Stimulated activated CD4-positive, alpha-beta T cell treated with anti-CD3 and anti-CD28 coated beads, Interleukin-4, amount 100 ng/mL, for 4 hours (primary cell): Measurements from ENCODE around the gene DNM3.
"Not testable (repeated sequence)": the region's sequence is repeated elsewhere in the genome, so short reads cannot be mapped to it uniquely, and the experiment has no call there.

ENCODE experiments used
- DNase-seq, 2 experiments: peaks; one replicate each; pipeline ENCODE4 v3.0.0-alpha.2; 2020

DNM3 gene

GRCh38 chr1:172054172-172054571, 212.9 kb downstream of the DNM3 start:
- no peak for DNase-seq

GRCh38 chr1:172055816-172056419, 214.6 kb downstream of the DNM3 start:
- not testable (repeated sequence) for DNase-seq

DNA sequence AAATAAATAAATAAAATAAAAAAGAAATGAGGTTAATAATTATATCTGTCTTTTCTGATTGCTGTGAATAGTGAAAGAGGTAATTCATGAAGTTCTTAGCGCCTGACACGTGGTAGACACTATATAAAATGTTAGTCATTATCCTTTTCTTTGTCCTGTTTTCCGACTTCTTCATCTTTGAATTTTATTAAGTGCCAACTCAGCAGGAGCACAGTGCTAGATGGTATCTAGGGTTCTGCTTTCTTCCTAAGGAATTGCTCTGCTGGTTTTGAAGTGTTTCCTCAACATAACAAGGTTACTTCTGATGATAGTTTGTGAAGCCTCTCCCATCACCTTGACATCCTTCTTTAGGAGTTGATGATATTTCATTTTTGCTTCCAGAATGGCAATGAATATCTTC, 227.0 kb downstream of the DNM3 start:
- DNase-seq, result no peak

GRCh38 chr1:172069051-172069450, 227.8 kb downstream of the DNM3 start:
- no peak for DNase-seq

GRCh38 chr1:172069534-172069933, 228.2 kb downstream of the DNM3 start:
- no peak for DNase-seq

DNA sequence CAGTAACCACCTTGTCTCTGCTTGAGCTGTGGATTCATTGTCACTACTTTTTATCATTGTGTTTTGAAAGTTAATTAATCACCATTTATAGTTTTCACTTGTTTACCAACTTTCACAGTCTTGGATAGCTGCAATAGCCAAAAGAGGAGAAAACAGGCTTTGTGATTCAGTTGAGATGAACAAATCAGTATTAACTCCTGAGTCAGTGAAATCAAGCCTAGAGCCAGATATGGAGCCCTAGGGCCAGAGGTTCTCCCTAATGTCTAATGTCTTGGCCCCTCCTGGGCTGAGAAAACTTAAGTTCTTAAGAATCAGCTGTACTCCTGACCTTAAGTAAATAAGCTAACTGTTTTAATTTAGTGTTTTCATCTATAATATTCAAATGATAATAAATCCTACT, 228.8 kb downstream of the DNM3 start:
- no peak for DNase-seq

DNA sequence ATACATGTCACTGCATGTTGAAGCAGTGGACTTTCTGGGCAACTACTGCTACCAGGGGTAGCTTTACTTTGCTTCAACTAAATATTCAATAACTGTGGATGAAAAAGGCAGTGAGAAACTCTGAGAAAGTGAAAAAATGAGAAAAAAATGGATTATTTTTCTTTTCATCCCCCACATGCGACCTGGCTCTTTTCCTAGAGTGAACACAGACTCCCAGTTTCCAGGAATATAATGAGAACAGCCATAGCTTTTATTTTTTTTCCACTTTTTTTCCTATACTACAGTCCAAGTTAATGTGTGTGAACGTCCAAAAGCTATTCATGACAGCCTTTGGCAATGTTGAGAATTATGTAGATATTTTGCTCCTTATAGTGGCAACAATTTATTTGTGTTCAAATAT, 230.4 kb downstream of the DNM3 start:
- no peak for DNase-seq

DNA sequence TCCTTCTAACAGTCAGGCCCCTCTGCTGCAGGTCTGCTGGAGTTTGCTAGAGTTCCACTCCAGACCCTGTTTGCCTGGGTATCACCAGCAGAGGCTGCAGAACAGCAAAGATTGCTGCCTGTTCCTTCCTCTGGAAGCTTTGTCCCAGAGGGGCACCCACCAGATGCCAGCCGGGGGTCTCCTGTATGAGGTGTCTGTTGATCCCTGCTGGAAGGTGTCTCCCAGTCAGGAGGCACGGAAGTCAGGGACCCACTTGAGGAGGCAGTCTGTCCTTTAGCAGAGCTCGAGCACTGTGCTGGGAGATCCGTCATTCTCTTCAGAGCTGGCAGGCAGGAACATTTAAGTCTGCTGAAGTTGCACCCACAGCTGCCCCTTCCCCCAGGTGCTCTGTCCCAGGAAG, 238.6 kb downstream of the DNM3 start:
- not testable (repeated sequence) for DNase-seq

GRCh38 chr1:172083191-172083590, 241.9 kb downstream of the DNM3 start:
- no peak for DNase-seq

GRCh38 chr1:172084876-172085275, 243.6 kb downstream of the DNM3 start:
- DNase-seq, result no peak

GRCh38 chr1:172085317-172085716, 244.0 kb downstream of the DNM3 start:
- DNase-seq, result no peak

- DNase-seq, result no peak
Measured at GRCh38 chr1:172086137-172086536, 244.8 kb downstream of the DNM3 start.

DNA sequence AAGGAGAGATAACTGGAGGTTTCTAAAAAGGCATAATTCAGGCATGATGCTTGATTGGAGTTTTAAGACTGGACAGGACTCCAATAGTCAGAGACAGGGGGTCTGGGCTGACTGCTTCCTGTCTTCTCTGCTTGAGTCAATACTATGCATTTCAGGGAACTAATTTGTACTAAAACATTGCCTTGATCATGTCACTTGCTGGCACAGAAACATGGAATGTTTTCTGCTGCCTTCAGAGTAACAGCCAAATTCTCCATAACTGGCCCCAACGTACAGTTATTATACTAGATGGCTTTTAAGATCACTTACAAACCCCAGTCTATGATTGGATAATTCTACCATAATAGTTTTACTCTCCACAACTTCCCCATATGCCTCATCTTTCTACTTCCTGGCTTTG, 247.0 kb downstream of the DNM3 start:
- no peak for DNase-seq

DNA sequence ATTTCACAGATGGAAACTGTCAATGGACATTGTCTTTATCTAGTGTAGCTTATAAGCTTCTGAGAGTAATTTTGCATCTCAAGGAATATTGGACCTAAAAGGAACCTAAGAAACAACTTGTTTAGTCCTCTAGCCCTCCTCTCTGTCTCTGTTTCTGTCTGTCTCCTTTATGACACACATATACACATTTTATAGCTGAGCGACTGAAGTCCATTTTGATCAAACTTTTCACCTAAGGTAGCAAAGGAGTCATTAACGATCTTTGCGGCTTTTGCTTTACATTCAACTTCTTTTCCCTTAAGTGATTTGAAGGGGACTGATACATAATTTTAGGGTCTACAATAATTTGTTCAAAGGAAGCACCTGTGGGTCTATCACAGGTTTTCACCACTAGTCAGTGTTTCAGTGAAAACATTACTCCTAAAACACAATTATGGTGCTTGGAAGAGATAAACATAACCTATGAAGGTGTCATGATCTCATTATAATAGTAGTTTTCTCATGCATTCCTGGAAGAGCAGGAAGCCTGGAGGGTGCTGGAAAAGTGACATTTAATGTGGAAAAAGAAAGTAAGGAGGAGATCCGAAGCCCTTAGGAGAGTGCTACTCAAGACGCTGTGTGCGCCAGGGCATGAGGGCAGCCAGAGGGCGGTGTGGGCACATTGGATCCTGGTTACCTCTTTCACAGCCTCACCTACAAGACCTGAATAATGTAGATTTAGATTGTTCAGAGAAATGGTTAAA, 248.6 kb downstream of the DNM3 start:
- DNase-seq, result peak; percentile 46 to 55

- no peak for DNase-seq
Measured at GRCh38 chr1:172090511-172090817, 249.2 kb downstream of the DNM3 start.

- no peak for DNase-seq
Measured at GRCh38 chr1:172095846-172096245, 254.5 kb downstream of the DNM3 start.

DNA sequence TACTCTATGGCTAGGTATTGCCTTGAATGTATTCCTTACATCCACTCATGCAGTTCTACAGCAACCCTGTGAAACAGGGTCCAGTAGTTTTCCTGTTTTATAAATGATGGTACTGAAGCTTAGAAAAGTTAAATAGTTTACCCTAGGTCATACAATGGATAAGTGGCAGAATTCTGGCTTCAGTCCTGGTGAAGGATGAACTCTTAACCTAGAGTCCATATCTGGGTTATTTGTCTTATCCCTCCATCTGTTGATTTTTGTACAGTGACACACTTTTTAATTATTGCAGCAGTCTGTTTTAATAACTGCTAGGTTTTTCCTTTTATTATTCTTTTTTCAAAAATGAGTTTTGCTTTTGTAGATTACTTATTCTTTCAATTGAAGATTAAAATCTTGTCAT, 263.9 kb downstream of the DNM3 start:
- no peak for DNase-seq

DNA sequence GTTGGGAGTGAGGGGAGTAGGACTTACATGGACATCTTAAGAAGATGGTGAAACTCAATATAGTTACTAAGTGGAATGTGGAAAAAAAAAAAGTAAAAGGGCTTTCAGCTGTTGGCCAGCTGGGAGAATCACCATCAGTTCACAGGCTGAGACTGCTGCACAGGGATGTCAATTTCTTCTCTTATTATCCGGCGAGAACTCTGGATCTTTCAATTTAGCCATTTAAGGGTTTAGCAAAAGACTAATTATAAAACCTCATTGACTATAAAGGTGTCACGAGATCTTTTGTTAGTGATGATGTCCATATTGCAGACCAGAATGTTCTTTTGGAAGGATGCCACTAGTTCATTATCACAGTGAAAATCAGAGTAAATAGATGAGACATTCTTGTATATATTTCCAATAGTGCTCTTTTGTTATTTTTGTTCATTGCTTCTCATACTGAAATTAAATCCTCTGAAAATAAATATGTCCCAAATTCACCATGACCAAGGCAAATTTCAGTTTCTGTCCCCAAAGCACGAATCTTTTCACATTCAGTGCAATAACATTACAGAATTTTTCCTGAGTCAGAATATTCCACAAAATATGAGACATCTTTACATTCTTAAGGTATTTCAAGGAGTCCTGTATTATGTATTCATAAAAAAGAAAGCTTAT, 266.1 kb downstream of the DNM3 start:
- no peak for DNase-seq

- no peak for DNase-seq
Measured at GRCh38 chr1:172108161-172108893, 267.0 kb downstream of the DNM3 start.

GRCh38 chr1:172109359-172109758, 268.1 kb downstream of the DNM3 start:
- no peak for DNase-seq

DNA sequence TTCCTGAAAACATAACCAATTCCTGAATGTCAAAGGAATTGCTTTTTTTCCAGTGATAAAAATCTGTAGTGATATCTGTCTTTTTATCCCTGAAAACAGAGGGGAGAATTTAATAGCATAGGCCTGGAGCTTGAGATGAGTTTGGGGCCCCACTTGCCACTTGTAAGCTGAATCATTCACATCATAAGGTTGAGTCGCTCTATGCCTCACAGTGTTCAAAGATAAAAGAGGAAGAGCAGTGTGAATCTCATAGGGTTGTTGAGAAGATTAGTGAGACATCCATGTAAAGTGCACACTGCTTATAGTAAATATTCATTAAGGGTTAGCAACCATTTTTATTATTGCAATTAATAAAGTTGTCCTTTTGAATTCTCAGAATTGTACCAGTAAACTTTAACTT, 271.3 kb downstream of the DNM3 start:
- no peak for DNase-seq

DNA sequence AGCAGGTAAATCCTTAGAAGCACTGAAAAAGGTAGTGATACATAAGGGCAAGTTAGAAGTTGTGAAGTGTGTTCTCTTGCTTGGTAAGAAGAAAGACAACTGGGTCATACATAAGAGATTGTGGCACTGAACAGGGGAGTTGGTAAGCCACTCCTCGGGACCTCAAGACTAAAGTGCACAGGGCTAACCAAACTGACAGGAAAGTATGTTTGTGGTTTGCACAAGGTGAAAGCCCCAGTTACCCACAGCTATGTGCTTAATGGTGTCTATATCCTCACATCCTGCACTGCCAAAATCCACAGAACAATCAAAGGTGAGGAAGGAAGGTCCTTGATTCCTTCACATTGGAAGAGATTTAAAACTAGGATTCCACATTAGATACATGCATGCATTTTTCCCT, 276.5 kb downstream of the DNM3 start:
- DNase-seq, result no peak

DNA sequence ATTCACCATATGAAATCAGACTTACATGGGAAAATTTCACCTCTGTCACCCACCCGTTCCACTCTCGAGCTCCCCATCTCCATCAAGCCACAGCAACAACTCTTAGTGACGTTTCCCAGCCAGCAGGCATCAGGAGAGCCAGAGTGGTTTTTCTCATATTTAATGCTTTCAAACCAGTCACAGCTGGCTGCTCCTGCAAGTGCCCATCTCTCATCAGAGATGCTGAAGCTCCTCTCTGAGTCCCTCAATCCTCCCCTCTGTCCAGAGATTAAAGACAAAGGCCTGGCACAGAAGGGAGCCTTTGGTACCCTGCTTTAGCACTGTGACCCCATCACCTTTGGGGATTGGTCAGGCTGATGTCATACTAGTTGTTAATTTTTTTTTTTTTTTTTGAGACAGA, 277.3 kb downstream of the DNM3 start:
- no peak for DNase-seq

DNA sequence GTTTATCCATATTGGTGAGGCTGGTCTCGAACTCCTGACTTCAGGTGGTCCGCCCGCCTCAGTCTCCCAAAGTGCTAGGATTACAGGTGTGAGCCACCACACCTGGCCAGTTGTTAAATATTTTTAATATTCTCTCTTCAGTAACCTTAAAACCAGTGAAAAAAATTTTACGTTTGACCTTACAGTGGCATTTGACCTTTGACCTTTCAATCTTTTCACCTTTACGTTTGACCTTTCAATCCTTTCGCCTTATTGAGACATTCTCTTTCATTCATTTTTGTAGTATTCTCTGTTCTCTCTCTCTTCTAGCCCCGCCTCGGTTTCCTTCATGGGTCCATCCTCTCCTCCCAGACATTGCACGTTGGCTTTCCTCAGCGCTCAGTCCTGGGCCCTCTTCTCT, 277.9 kb downstream of the DNM3 start:
- no peak for DNase-seq
